ENCODE measurements around the gene TBR1.

DNA sequence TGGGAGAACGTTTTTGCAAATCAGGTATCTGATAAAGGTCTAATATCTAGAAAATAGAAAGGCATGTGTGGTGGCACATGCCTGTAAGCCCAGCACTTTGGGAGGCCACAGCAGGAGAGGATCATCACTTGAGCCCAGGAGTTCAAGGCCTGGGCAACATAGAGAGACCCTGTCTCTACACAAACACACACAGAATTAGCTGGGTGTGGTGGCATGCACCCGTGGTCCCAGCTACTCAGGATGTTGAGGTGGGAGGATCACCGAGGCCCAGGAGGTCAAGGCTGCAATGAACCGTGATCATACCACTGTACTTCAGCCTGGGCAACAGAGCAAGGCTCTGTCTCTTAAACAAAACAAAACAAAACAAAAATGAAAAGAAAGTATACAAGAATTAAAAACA lies 13.8 kb upstream of the TBR1 start:
- TF ChIP-seq, protein P1, sequence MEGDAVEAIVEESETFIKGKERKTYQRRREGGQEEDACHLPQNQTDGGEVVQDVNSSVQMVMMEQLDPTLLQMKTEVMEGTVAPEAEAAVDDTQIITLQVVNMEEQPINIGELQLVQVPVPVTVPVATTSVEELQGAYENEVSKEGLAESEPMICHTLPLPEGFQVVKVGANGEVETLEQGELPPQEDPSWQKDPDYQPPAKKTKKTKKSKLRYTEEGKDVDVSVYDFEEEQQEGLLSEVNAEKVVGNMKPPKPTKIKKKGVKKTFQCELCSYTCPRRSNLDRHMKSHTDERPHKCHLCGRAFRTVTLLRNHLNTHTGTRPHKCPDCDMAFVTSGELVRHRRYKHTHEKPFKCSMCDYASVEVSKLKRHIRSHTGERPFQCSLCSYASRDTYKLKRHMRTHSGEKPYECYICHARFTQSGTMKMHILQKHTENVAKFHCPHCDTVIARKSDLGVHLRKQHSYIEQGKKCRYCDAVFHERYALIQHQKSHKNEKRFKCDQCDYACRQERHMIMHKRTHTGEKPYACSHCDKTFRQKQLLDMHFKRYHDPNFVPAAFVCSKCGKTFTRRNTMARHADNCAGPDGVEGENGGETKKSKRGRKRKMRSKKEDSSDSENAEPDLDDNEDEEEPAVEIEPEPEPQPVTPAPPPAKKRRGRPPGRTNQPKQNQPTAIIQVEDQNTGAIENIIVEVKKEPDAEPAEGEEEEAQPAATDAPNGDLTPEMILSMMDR (IDR thresholded peaks at IDR 0.05; ENCODE audit: low read length), result no peak
- no peak for TF ChIP-seq EZH2 (IDR thresholded peaks at IDR 0.05; ENCODE audit: borderline replicate concordance, low read length)
